H9 (cell line): ENCODE data around the gene RMDN2. TPM values are rescaled to one million over a fixed set of nuclear protein-coding genes. Genes with fewer than 3 reads are reported as not detected.

Source experiments
- DNase-seq: peaks from one replicate; pipeline ENCODE4 v3.0.0-alpha.2; 2017
- H2AFZ ChIP-seq: one replicate; pipeline ENCODE4 v1.6.1; 2013; ENCODE audit warnings: mild to moderate bottlenecking, low read length, control low read depth, moderate library complexity
- H2AK5ac ChIP-seq: 2 replicates; pipeline ENCODE4 v1.6.1; 2013; ENCODE audit warnings: low read length, control low read depth, mixed read lengths; ENCODE audit not compliant: insufficient read length
- H2BK120ac ChIP-seq: one replicate; pipeline ENCODE4 v1.6.1; 2013; ENCODE audit warnings: low read depth, mild to moderate bottlenecking, low read length, control low read depth, inconsistent platforms; ENCODE audit not compliant: poor library complexity, severe bottlenecking
- H2BK12ac ChIP-seq: 2 replicates; pipeline ENCODE4 v1.6.1; 2013; ENCODE audit warnings: low read length, control low read depth, mixed read lengths, low read depth; ENCODE audit not compliant: insufficient read length
- H2BK15ac ChIP-seq: 2 replicates; pipeline ENCODE4 v1.6.1; 2013; ENCODE audit warnings: low read depth, low read length, control low read depth
- H2BK20ac ChIP-seq: one replicate; pipeline ENCODE4 v1.6.1; 2013; ENCODE audit warnings: low read depth, mild to moderate bottlenecking, low read length, control low read depth, inconsistent platforms; ENCODE audit not compliant: poor library complexity, severe bottlenecking
- H2BK5ac ChIP-seq: 2 replicates; pipeline ENCODE4 v1.6.1; 2013; ENCODE audit warnings: low read length, control low read depth, mixed read lengths; ENCODE audit not compliant: insufficient read length
- H3K14ac ChIP-seq: 2 replicates; pipeline ENCODE4 v1.6.1; 2013; ENCODE audit warnings: low read length, control low read depth; ENCODE audit not compliant: insufficient read depth
- H3K18ac ChIP-seq: 2 replicates; pipeline ENCODE4 v1.6.1; 2013; ENCODE audit warnings: low read depth, mild to moderate bottlenecking, mixed read lengths, low read length, control low read depth; ENCODE audit not compliant: insufficient read length
- H3K23ac ChIP-seq: 2 replicates; pipeline ENCODE4 v1.6.1; 2013; ENCODE audit warnings: low read length, control low read depth, mixed read lengths, low read depth; ENCODE audit not compliant: insufficient read length
- H3K23me2 ChIP-seq: 2 replicates; pipeline ENCODE4 v1.6.1; 2013; ENCODE audit warnings: low read depth, mild to moderate bottlenecking, mixed read lengths, low read length, control low read depth; ENCODE audit not compliant: insufficient read length, poor library complexity, severe bottlenecking
- H3K27ac ChIP-seq: 2 replicates; pipeline ENCODE4 v1.5.1; 2013; ENCODE audit warnings: low read length, control low read depth, mixed read lengths, low read depth; ENCODE audit not compliant: insufficient read length
- H3K27me3 ChIP-seq: 2 replicates; pipeline ENCODE4 v1.6.1; 2013; ENCODE audit warnings: low read length, control low read depth, inconsistent platforms; ENCODE audit not compliant: insufficient read depth
- H3K4ac ChIP-seq: 2 replicates; pipeline ENCODE4 v1.6.1; 2013; ENCODE audit warnings: low read depth, mild to moderate bottlenecking, control low read depth, inconsistent platforms, low read length, moderate library complexity
- H3K4me1 ChIP-seq: 2 replicates; pipeline ENCODE4 v1.6.1; 2013; ENCODE audit warnings: low read length, control low read depth, inconsistent platforms; ENCODE audit not compliant: insufficient read depth
- H3K4me2 ChIP-seq: 2 replicates; pipeline ENCODE4 v1.6.1; 2013; ENCODE audit warnings: low read length, control low read depth, mixed read lengths; ENCODE audit not compliant: insufficient read length, insufficient read depth
- H3K56ac ChIP-seq: 2 replicates; pipeline ENCODE4 v1.6.1; 2013; ENCODE audit warnings: low read depth, mild to moderate bottlenecking, mixed read lengths, low read length, control low read depth; ENCODE audit not compliant: insufficient read length
- H3K79me1 ChIP-seq: 2 replicates; pipeline ENCODE4 v1.6.1; 2013; ENCODE audit warnings: low read depth, mild to moderate bottlenecking, moderate library complexity, low read length, control low read depth, inconsistent platforms; ENCODE audit not compliant: insufficient read depth, poor library complexity, severe bottlenecking
- H3K79me2 ChIP-seq: 2 replicates; pipeline ENCODE4 v1.6.1; 2013; ENCODE audit warnings: low read length, control low read depth, inconsistent platforms; ENCODE audit not compliant: insufficient read depth
- H3K9ac ChIP-seq: 2 replicates; pipeline ENCODE4 v1.6.1; 2013; ENCODE audit warnings: low read length, control low read depth, mixed read lengths; ENCODE audit not compliant: insufficient read length; ENCODE audit errors: extremely low read depth
- H3K9me3 ChIP-seq: one replicate; pipeline ENCODE4 v1.6.1; 2013; ENCODE audit warnings: low read depth, low read length, inconsistent platforms; ENCODE audit not compliant: control insufficient read depth
- H3T11ph ChIP-seq: one replicate; pipeline ENCODE4 v1.6.1; 2013; ENCODE audit warnings: mild to moderate bottlenecking, low read length, control low read depth, inconsistent platforms
- H4K20me1 ChIP-seq: one replicate; pipeline ENCODE4 v1.6.1; 2013; ENCODE audit not compliant: control insufficient read depth, insufficient read length, insufficient read depth
- H4K5ac ChIP-seq: 2 replicates; pipeline ENCODE4 v1.6.1; 2013; ENCODE audit warnings: low read depth, mild to moderate bottlenecking, mixed read lengths, low read length, control low read depth; ENCODE audit not compliant: insufficient read length
- H4K8ac ChIP-seq: replicated peaks from 2 replicates; pipeline ENCODE4 v1.6.1; 2013; ENCODE audit warnings: low read length, control low read depth, mixed read lengths, low read depth; ENCODE audit not compliant: insufficient read length
- H4K91ac ChIP-seq: 2 replicates; pipeline ENCODE4 v1.6.1; 2013; ENCODE audit warnings: low read depth, mild to moderate bottlenecking, moderate library complexity, mixed read lengths, low read length, control low read depth; ENCODE audit not compliant: insufficient read length
- H3K27ac Mint-ChIP-seq, 3 experiments: 2 replicates in 2 of 3; 3 replicates in 1 of 3; pipeline ENCODE4 v1.8.0; 2020 to 2021; ENCODE audit warnings: mixed read lengths in 3 of 3, mild to moderate bottlenecking in 1 of 3, moderate library complexity in 1 of 3
- H3K27me3 Mint-ChIP-seq: 2 replicates; pipeline ENCODE4 v1.8.0; 2021; ENCODE audit warnings: low read depth, mild to moderate bottlenecking, moderate library complexity, mixed read lengths
- H3K36me3 Mint-ChIP-seq, 3 experiments: 2 replicates in 2 of 3; 3 replicates in 1 of 3; pipeline ENCODE4 v1.8.0; 2020 to 2021; ENCODE audit warnings: low read depth in 3 of 3, mixed read lengths in 3 of 3; ENCODE audit not compliant: insufficient read depth in 1 of 3
- H3K4me1 Mint-ChIP-seq, 2 experiments: 2 replicates each; pipeline ENCODE4 v1.8.0; 2020; ENCODE audit warnings: mixed read lengths in 2 of 2
- H3K4me3 Mint-ChIP-seq, 2 experiments: 2 replicates in 1 of 2; 3 replicates in 1 of 2; pipeline ENCODE4 v1.8.0; 2020 to 2021; ENCODE audit warnings: mild to moderate bottlenecking in 2 of 2, mixed read lengths in 2 of 2, moderate library complexity in 1 of 2
- H3K9me3 Mint-ChIP-seq, 2 experiments: 2 replicates in 1 of 2; 3 replicates in 1 of 2; pipeline ENCODE4 v1.8.0; 2020; ENCODE audit warnings: mild to moderate bottlenecking in 2 of 2, mixed read lengths in 2 of 2, moderate library complexity in 1 of 2
- WGBS: extraction: QIAGEN DNeasy Blood & Tissue Kit; methylation state at CpG from one replicate; pipeline ENCODE4 v1.1.7; 2013; ENCODE audit warnings: missing lambda C conversion rate, low lambda C conversion rate, mixed read lengths; ENCODE audit not compliant: insufficient read length; ENCODE audit errors: extremely low coverage; 5-methylcytosine and 5-hydroxymethylcytosine counted together
- total RNA-seq: library from RNA; stranded (reverse); gene quantifications from 2 replicates; pipeline ENCODE4 v1.2.1, GENCODE V29; 2021
- TF ChIP-seq, protein P1 (sequence below): fragments of 200-600 bp; sonication (generic); conservative IDR thresholded peaks from 3 replicates; pipeline ENCODE4 v1.8.0; 2021; ENCODE audit warnings: antibody characterized with exemption, mild to moderate bottlenecking

Gene RMDN2
- total RNA-seq, 1 experiment from 2014 or later = 2.8 TPM

DNA sequence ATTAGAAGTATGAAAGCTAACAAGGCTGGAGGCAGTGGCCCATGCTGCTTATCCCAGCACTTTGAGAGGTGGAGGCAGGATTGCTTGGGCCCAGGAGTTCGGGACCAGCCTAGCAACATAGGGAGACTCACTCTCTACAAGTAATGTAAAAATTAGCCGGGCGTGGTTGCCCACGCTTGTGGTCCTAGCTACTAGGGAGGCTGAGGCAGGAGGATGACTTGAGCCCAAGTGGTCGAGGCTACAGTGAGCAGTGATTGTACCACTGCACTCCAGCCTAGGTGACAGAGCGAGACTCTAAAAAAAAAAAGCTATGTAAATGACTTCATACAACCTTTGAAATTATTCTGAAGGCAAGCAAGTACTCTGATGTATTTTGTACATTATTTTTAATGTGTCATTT is 1.5 kb downstream of the RMDN2 start:
- Histone ChIP-seq H2BK120ac (no peak overlapping the region), H3K79me2 (no peaks in the 10 kb centered on the region), H3K4ac (no peak overlapping the region), H3K4me2 (no peak overlapping the region), H3K79me1 (no peaks in the 10 kb centered on the region), H3K9ac (no peak overlapping the region), H2AFZ (no peak overlapping the region), H3T11ph (no peak overlapping the region), H3K18ac (no peak overlapping the region), H3K23me2 (no peaks in the 10 kb centered on the region), H2BK20ac (no peak overlapping the region), H4K91ac (no peak overlapping the region), H2AK5ac (no peak overlapping the region), H3K9me3 (no peaks in the 10 kb centered on the region), H3K27me3 (no peaks in the 10 kb centered on the region; the same call in 1 of the 2 replicates), H3K27ac (no peak overlapping the region), H3K14ac (no peak overlapping the region), H4K5ac (no peak overlapping the region), H2BK12ac (no peak overlapping the region), H3K23ac (no peak overlapping the region), H3K56ac (no peak overlapping the region), H3K4me1 (no peaks in the 10 kb centered on the region), H4K20me1 (no peaks in the 10 kb centered on the region), H4K8ac (no peak overlapping the region), H2BK15ac (no peak overlapping the region), H2BK5ac (no peak overlapping the region)
- TF ChIP-seq, protein P1, sequence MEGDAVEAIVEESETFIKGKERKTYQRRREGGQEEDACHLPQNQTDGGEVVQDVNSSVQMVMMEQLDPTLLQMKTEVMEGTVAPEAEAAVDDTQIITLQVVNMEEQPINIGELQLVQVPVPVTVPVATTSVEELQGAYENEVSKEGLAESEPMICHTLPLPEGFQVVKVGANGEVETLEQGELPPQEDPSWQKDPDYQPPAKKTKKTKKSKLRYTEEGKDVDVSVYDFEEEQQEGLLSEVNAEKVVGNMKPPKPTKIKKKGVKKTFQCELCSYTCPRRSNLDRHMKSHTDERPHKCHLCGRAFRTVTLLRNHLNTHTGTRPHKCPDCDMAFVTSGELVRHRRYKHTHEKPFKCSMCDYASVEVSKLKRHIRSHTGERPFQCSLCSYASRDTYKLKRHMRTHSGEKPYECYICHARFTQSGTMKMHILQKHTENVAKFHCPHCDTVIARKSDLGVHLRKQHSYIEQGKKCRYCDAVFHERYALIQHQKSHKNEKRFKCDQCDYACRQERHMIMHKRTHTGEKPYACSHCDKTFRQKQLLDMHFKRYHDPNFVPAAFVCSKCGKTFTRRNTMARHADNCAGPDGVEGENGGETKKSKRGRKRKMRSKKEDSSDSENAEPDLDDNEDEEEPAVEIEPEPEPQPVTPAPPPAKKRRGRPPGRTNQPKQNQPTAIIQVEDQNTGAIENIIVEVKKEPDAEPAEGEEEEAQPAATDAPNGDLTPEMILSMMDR = no peak
- no peak overlapping the region for H3K27ac Mint-ChIP-seq
- H3K4me1 Mint-ChIP-seq = peaks cover 4 to 9% of the 10 kb centered on the region in 2 experiments; a peak in 3 of 4 replicates
- peaks cover 0 to 4% (median 4%) of the 10 kb centered on the region in 3 experiments; a peak in 4 of 7 replicates for H3K36me3 Mint-ChIP-seq
- H3K9me3 Mint-ChIP-seq = peaks cover 2% of the 10 kb centered on the region in 2 experiments; a peak in 3 of 5 replicates
- peaks cover 12% of the 10 kb centered on the region; the same call in 1 of the 2 replicates for H3K27me3 Mint-ChIP-seq
- no peak overlapping the region for H3K4me3 Mint-ChIP-seq
- no CpG with 5 or more reads among the region's 6 CpGs for WGBS
- no peak for DNase-seq
